Stimulated activated CD8-positive, alpha-beta memory T cell treated with anti-CD3 and anti-CD28 coated beads, Interleukin-7, amount 100 ng/mL, for 48 hours (primary cell): Measurements from ENCODE around the gene MAN1A2.
A peak's percentile ranks its signal among the peaks of the same experiment; 100 is the strongest.
"Not testable (repeated sequence)": the region's sequence is repeated elsewhere in the genome, so short reads cannot be mapped to it uniquely, and the experiment has no call there.

Experiments used
- DNase-seq, 2 donors: peaks; one replicate each; pipeline ENCODE4 v3.0.0-alpha.2; 2020; ENCODE audit warnings: low read depth in 1 of 2; ENCODE audit errors: extremely low read depth in 1 of 2

MAN1A2 gene

GRCh38 chr1:117367046-117368025 is at the start of gene MAN1A2:
Gene MAN1A2, plus strand, starts transcription at chr1:117367449. Its CDS starts 735 bp downstream, at chr1:117368184.
- DNase-seq: peak; percentile 66 to 67

DNA sequence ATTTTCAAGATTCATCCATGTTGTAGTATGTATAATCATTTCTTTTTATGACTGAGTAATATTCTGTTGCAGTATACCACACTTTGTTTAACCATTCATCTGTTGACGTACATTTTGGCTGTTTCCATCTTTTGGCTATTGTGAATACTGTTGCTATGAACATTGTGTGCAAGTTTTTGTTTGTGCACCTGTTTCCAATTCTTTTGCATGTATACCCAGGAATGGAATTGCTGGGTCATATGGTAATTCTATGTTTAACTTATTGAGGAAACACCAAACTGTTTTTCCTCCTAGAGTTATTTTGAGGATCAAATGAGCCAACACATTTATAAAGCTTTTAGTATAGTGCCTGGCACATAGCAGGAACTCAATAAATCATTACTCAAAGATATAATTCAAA is 49.2 kb upstream of the MAN1A2 start:
- no peak for DNase-seq

- DNase-seq: no peak
Measured at GRCh38 chr1:117318426-117318825, 48.8 kb upstream of the MAN1A2 start.

DNA sequence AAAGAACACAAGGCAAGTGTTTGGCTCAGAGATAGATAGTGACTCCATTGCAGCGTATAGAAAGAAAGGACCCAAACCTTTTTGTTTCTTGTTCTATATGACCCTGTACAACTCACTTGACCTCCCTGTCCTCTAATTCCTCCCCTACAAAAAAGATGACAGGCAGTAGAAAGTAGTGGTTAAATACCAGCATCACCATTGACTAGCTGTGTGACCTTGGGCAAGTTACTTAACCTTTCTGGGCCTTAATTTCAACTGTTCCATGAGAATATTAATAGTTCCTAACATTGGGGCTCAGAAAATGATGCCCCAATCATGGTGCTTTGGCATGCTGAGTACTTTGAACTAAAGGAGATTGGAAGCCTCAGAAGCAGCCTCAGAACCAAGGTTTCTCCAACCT is 46.7 kb upstream of the MAN1A2 start:
- DNase-seq: no peak

DNA sequence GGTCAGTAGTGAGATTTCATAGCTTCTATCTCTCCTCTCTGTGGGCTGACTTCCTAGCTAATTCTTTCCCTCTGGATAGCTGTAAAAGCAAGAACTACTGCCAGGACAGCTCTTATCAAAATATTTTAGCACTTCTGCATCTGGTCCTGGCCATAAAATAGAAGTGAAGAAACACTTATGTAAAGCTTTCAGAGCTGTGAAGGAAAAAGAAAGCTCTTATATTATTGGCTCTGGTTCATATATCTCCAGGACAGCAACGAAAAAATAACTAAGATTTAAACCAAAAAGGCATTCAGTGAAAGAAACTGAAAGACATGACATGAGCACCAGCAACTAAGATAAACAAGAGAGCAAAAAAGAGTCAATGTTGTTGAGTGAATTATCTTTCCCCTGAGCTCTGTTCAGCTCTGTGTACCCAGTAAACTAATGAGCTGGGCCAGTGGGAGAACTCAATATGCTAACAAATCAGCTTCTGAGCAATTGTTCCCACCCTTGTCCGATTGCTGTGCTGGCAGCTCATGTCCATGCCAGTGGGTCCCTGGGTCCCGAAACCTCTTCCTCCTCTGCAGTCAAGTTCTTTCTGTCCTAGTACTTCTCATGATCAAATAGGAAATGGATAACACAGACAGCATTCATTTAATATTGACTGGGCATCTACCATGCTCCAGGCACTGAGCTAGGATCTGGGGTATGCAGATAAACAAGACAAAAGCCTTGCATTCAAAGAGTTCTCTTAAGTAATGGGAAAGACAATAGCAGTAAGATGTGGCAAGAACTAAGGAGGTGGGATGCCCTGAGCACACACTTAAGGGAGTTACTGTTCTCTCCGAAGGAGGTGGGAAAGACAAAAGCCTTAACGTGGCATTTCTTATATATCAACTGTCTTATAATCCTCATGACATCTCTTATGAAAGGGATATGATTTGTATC is 45.3 kb upstream of the MAN1A2 start:
- DNase-seq: no peak

GRCh38 chr1:117324357-117324756 is 42.9 kb upstream of the MAN1A2 start:
- DNase-seq: no peak

DNA sequence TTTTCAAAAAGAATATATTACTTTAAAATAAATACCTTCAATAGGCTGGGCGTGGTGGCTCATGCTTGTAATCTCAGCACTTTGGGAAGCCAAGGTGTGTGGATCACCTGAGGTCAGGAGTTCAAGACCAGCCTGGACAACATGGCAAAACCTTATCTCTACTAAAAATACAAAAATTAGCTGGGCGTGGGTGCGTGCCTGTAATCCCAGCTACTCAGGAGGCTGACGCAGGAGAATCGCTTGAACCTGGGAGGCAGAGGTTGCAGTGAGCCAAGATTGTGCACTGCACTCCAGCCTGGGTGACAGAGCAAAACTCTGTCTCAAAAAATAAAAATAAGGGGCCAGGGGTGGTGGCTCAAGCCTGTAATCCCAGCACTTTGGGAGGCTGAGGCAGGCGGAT is 41.2 kb upstream of the MAN1A2 start:
- DNase-seq: not testable (repeated sequence)

DNA sequence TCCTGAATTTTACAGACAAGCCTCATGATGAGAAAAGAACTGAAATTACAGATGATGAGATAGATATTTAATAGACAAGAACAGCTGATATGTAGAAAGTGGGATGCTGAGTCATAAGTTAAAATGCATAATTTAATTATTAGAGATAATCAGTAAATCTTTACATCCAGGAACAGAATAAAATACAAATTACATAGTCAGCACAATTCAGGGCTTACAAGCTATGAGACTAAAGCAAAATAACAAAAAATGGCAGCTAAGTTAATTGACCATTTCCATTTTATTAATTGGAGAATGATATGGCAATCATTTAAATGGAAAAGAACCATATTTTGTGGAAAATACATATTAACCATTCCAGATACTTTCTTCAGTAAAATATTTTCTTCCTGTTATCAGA is 40.2 kb upstream of the MAN1A2 start:
- DNase-seq: no peak

- no peak for DNase-seq
Measured at GRCh38 chr1:117335376-117336086, 31.7 kb upstream of the MAN1A2 start.

GRCh38 chr1:117336088-117336817 is 31.0 kb upstream of the MAN1A2 start:
- DNase-seq: no peak

- no peak for DNase-seq
Measured at GRCh38 chr1:117339866-117340700, 27.2 kb upstream of the MAN1A2 start.

DNA sequence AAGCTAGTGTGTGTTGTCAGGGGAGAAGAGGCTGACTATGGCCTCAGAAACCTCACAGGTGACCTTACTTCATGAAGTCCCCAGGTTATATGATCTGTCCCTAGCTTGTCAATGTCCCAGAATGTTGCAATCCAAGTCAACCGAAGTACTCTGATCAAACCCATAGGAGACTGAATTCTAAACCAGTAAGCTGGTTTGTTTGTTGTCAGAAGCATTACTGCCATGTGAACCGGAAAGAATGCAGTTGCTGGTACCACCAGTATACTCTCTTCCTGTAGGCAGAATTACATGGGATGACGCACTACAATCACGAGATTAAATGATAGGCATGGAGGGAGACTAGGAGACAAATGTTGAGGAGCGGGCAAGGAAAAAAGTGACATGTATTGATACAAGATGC is 26.1 kb upstream of the MAN1A2 start:
- DNase-seq: no peak

DNA sequence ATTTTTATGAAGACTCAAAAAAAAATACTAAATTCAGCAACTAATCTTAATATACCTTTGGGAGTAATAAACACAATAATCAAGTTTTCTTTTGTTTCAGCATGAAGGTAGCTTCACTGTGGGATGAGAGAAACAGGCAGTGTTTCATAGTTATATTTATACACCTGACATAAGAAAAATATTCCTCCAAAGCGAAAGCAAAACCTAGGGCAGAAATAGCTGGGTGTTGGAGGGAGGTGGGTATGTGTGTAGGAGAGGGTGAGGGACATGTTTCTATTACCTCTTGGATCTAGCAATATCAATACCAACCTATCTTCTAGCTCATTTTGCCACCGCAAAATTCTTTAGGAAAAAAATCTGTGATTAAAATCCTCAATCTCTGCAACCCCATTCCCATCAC is 24.9 kb upstream of the MAN1A2 start:
- DNase-seq: no peak

DNA sequence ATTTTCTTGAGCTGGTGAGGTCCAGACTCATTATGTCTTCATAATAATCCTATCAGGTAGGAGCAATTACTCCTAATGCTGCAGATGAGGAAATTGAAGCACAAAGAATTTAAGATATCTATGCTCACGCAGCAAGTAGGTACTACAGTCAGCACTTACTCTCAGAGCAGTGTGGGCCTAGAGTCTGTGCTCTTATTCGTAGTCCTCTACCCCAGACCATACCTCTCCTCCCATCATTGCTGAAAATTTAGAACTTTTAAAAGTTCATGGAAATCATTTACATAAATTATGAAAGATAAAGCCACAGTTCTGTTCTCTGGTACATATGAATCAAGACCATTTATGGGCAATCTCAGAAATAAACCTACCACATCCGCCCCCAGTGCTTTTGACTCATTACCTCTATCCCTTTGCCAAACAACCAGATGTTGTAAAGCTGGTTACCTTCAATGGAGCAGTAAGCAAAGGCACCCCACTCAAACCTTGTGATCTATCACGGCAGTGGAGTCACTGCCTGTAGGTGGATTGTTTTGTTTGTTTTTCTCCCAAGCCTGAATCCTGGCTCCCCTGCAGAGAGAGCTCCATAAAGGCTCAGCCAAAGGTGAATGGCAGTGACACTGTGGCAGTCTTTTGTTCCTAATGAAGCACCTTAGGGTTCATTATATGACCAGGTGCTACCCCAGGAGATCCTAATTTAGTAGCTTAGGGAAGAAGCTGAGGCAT is 20.9 kb upstream of the MAN1A2 start:
- peak in 1 of 2 donors; percentile 22 for DNase-seq

DNA sequence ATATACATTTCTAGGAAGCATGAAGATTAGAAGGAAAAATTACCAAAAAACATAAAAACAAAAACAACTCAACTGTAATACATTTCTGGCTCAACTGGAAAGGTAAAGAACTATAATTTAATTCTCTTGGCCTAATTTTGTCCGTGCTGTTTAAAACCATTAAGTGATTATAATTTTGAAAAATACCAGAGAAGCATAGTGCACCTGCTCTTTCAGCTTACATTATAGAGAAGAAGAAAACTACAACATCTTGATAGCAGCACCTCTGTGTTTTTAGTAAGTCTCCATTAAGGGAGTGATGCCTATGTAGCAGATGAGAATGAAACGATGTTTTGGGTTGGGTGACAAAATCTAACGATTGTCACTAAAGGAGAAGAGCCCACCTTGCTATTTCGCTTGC is 19.3 kb upstream of the MAN1A2 start:
- DNase-seq: no peak

DNA sequence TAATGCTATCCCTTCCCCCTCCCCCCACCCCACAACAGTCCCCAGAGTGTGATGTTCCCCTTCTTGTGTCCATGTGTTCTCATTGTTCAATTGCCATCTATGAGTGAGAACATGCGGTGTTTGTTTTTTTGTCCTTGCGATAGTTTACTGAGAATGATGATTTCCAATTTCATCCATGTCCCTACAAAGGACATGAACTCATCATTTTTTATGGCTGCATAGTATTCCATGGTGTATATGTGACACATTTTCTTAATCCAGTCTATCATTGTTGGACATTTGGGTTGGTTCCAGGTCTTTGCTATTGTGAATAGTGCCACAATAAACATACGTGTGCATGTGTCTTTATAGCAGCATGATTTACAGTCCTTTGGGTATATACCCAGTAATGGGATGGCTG is 14.6 kb upstream of the MAN1A2 start:
- not testable (repeated sequence) for DNase-seq

DNA sequence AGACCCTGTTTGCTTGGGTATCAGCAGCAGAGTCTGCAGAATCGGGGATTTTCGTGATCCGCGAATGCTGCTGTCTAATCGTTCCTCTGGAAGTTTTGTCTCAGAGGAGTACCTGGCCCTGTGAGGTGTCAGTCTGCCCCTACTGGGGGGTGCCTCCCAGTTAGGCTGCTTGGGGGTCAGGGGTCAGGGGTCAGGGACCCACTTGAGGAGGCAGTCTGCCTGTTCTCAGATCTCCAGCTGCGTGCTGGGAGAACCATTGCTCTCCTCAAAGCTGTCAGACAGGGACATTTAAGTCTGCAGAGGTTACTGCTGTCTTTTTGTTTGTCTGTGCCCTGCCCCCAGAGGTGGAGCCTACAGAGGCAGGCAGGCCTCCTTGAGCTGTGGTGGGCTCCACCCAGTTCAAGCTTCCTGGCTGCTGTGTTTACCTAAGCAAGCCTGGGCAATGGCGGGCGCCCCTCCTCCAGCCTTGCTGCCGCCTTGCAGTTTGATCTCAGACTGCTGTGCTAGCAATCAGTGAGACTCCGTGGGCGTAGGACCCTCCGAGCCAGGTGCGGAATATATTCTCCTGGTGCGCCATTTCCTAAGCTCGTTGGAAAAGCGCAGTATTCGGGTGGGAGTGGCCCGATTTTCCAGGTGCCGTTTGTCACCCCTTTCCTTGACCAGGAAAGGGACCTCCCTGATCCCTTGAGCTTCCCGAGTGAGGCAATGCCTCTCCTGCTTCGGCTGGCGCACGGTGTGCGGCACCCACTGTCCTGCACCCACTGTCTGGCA is 9.2 kb upstream of the MAN1A2 start:
- not testable (repeated sequence) for DNase-seq

- DNase-seq: not testable (repeated sequence)
Measured at GRCh38 chr1:117358604-117358887, 8.7 kb upstream of the MAN1A2 start.
